Peyer's patch (tissue), 4 donors: ENCODE data around the gene OR51B2.
"Not testable (repeated sequence)": the region's sequence is repeated elsewhere in the genome, so short reads cannot be mapped to it uniquely, and the experiment has no call there.

Experiments
- POLR2A ChIP-seq, 2 donors: fragments of 450-650 bp; IDR thresholded peaks; one replicate each; pipeline ENCODE4 v1.5.1; 2017; ENCODE audit warnings: antibody characterized with exemption in 2 of 2, mild to moderate bottlenecking in 2 of 2, moderate library complexity in 2 of 2
- TF ChIP-seq, protein P1 (sequence below), 6 experiments: fragments of 450-650 bp in 4 of 6; fragments of 200-600 bp in 2 of 6; sonication (generic) in 1 of 6; IDR thresholded peaks; one replicate each; pipeline ENCODE4 v1.5.1; 2017 to 2019; ENCODE audit warnings: antibody characterized with exemption in 6 of 6, mild to moderate bottlenecking in 3 of 6, moderate library complexity in 1 of 6

DNA sequence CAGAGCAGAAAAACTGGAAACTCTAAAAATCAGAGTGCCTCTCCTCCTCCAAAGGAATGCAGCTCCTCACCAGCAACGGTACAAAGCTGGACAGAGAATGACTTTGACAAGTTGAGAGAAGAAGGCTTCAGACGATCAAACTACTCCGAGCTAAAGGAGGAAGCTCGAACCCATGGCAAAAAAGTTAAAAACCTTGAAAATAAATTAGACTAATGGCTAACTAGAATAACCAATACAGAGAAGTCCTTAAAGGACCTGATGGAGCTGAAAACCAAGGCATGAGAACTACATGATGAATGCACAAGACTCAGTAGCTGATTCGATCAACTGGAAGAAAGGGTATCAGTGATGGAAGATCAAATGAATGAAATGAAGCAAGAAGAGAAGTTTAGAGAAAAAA lies 31.9 kb upstream of the OR51B2 start:
- TF ChIP-seq POLR2A (IDR thresholded peaks at IDR 0.05), result not testable (repeated sequence)
- TF ChIP-seq, protein P1, sequence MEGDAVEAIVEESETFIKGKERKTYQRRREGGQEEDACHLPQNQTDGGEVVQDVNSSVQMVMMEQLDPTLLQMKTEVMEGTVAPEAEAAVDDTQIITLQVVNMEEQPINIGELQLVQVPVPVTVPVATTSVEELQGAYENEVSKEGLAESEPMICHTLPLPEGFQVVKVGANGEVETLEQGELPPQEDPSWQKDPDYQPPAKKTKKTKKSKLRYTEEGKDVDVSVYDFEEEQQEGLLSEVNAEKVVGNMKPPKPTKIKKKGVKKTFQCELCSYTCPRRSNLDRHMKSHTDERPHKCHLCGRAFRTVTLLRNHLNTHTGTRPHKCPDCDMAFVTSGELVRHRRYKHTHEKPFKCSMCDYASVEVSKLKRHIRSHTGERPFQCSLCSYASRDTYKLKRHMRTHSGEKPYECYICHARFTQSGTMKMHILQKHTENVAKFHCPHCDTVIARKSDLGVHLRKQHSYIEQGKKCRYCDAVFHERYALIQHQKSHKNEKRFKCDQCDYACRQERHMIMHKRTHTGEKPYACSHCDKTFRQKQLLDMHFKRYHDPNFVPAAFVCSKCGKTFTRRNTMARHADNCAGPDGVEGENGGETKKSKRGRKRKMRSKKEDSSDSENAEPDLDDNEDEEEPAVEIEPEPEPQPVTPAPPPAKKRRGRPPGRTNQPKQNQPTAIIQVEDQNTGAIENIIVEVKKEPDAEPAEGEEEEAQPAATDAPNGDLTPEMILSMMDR (IDR thresholded peaks at IDR 0.05), result not testable (repeated sequence)
